Hepatocyte (in vitro differentiated cells): Measurements from ENCODE around the gene SP2. TPM values are rescaled to one million over a fixed set of nuclear protein-coding genes. Genes with fewer than 3 reads are reported as not detected.

Source experiments
- DNase-seq: peaks from one replicate; pipeline ENCODE4 v3.0.0-alpha.2; 2016; ENCODE audit warnings: low spot score
- H2AFZ ChIP-seq: fragments of 200-600 bp; sonication (generic); 2 replicates; pipeline ENCODE4 v1.6.0; 2016; ENCODE audit warnings: antibody characterized with exemption, mild to moderate bottlenecking
- H3K27ac ChIP-seq: fragments of 200-600 bp; sonication (generic); 2 replicates; pipeline ENCODE4 v1.5.1; 2016; ENCODE audit warnings: mild to moderate bottlenecking
- H3K27me3 ChIP-seq: fragments of 200-600 bp; sonication (generic); 2 replicates; pipeline ENCODE4 v1.6.1; 2016
- H3K36me3 ChIP-seq: fragments of 200-600 bp; sonication (generic); replicated peaks from 2 replicates; pipeline ENCODE4 v1.5.1; 2016; ENCODE audit warnings: low read depth; ENCODE audit not compliant: insufficient read depth
- H3K4me1 ChIP-seq: fragments of 200-600 bp; sonication (generic); 2 replicates; pipeline ENCODE4 v1.5.1; 2016; ENCODE audit warnings: mild to moderate bottlenecking, moderate library complexity; ENCODE audit not compliant: insufficient read depth
- H3K4me2 ChIP-seq: fragments of 200-600 bp; sonication (generic); 2 replicates; pipeline ENCODE4 v1.6.0; 2016
- H3K4me3 ChIP-seq: fragments of 200-600 bp; sonication (generic); 2 replicates; pipeline ENCODE4 v1.5.1; 2016; ENCODE audit warnings: mild to moderate bottlenecking
- H3K79me2 ChIP-seq: fragments of 200-600 bp; sonication (generic); 2 replicates; pipeline ENCODE4 v1.6.0; 2017; ENCODE audit warnings: mild to moderate bottlenecking
- H3K9me2 ChIP-seq: fragments of 200-600 bp; sonication (generic); replicated peaks from 2 replicates; pipeline ENCODE4 v1.6.0; 2017; ENCODE audit warnings: mild to moderate bottlenecking; ENCODE audit not compliant: insufficient read depth
- H3K9me3 ChIP-seq: fragments of 200-600 bp; sonication (generic); 2 replicates; pipeline ENCODE4 v1.5.1; 2016; ENCODE audit warnings: low read depth, mild to moderate bottlenecking
- H4K20me1 ChIP-seq: fragments of 200-600 bp; sonication (generic); 2 replicates; pipeline ENCODE4 v1.6.0; 2016; ENCODE audit warnings: mild to moderate bottlenecking; ENCODE audit not compliant: insufficient read depth, poor library complexity, severe bottlenecking
- CTCF ChIP-seq: fragments of 200-600 bp; sonication (generic); IDR thresholded peaks from 2 replicates; pipeline ENCODE4 v1.5.1; 2016; ENCODE audit warnings: antibody characterized with exemption, mild to moderate bottlenecking; ENCODE audit not compliant: poor library complexity
- EZH2 ChIP-seq: fragments of 200-600 bp; sonication (generic); IDR thresholded peaks from 2 replicates; pipeline ENCODE4 v1.6.1; 2016; ENCODE audit warnings: antibody characterized with exemption, mild to moderate bottlenecking, borderline replicate concordance
- EZH2phosphoT487 ChIP-seq: fragments of 200-600 bp; sonication (generic); IDR thresholded peaks from one replicate; pipeline ENCODE4 v1.6.1; 2018; ENCODE audit warnings: antibody characterized with exemption, mild to moderate bottlenecking, low read depth, moderate library complexity; ENCODE audit not compliant: unreplicated experiment, severe bottlenecking
- WGBS: methylation state at CpG from one replicate; pipeline ENCODE4 v1.1.6; 2016; ENCODE audit warnings: low lambda C conversion rate; ENCODE audit errors: missing lambda C conversion rate; 5-methylcytosine and 5-hydroxymethylcytosine counted together
- polyA plus RNA-seq: library from polyadenylated mRNA; unstranded; fragments of >200 nt; fragmentation: Nextera tagmentation; extraction: Ambion mirVana; gene quantifications from 2 replicates; pipeline ENCODE4 v1.2.1, GENCODE V29; 2016
- total RNA-seq: library from RNA; depleted of rRNA; stranded (reverse); fragments of >200 nt; gene quantifications from 2 replicates; pipeline ENCODE4 v1.2.3, GENCODE V29; 2014

The SP2 gene
- total and polyA plus RNA-seq, 2 experiments from 2014 or later, result 1.5 to 10.6 TPM

- DNase-seq, result no peak
- peak overlapping the region; percentile 45 for H2AFZ ChIP-seq
- peaks cover 17% of the 10 kb centered on the region for H3K79me2 ChIP-seq
- H3K4me2 ChIP-seq, result peak overlapping the region; percentile 72
- TF ChIP-seq EZH2phosphoT487 (no peak), EZH2 (no peak), CTCF (no peak)
- no peaks in the 10 kb centered on the region for H3K36me3 ChIP-seq
- no peaks in the 10 kb centered on the region for H3K9me3 ChIP-seq
- H3K4me3 ChIP-seq, result no peak overlapping the region
- 51% methylated on average over 15 of the region's 15 CpGs for WGBS
- peaks cover 43% of the 10 kb centered on the region for H3K4me1 ChIP-seq
- no peaks in the 10 kb centered on the region for H3K27me3 ChIP-seq
- H3K9me2 ChIP-seq, result no peaks in the 10 kb centered on the region
- no peaks in the 10 kb centered on the region for H4K20me1 ChIP-seq
- H3K27ac ChIP-seq, result peak overlapping the region; percentile 13
Observed at GRCh38 chr17:47969930-47970724, 74.1 kb downstream of the SP2 start.

DNA sequence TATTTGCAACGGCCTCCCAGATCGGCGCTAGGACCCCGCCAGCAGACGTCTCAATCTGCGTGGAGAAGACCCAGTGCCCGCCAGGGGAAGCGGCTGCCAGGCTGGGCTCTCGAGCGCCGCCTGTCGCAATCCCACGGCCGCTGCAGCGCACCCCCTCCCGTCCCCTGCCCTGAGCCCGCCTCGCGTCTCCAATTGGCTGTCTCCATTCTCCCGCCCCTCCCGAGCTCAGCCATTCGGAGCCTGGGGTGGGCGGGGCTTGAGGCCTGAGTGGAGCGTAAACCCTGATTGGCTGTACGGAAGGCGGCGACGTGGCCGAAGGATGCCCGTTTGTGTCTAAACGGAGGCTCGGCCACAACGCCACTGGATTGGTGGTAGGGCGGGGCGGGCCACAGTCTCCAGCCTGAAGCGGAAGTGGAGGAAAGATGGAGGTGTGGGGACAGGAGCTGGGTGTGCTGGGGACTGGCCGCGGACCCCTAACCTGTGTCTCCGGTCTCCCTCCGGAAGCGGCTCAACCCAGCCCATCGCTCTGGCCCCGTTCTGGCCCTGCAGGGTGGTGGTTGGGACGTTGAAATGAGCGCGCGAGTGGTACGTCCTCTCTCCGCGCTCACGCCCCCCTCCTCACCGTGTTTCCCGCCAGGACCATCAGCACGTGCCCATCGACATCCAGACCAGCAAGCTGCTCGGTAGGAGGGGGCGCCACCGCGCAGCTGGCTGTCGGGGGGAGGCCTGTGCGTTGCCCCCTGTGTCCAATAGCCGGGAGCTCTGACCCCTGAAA lies 74.9 kb downstream of the SP2 start, which contains the start of gene CDK5RAP3:
CDK5RAP3 (plus strand) TSS at position 389 of the 775 bp plus-strand sequence; CDS start at position 423, 34 bp downstream.
- Histone ChIP-seq H3K36me3 (no peaks in the 10 kb centered on the region), H3K27me3 (no peaks in the 10 kb centered on the region), H3K27ac (peak within 1 kb of the TSS; percentile 62), H3K4me2 (peak within 1 kb of the TSS; percentile 92), H3K9me2 (no peaks in the 10 kb centered on the region), H3K79me2 (peaks cover 17% of the 10 kb centered on the region), H3K4me1 (peaks cover 36% of the 10 kb centered on the region), H3K9me3 (no peaks in the 10 kb centered on the region), H2AFZ (peak within 1 kb of the TSS; percentile 45), H3K4me3 (peak within 1 kb of the TSS; percentile 34), H4K20me1 (no peaks in the 10 kb centered on the region)
- DNase-seq, result peak; percentile 100
- TF ChIP-seq EZH2, result no peak
- TF ChIP-seq CTCF, result peak; percentile 87
- WGBS, result 2% methylated on average over 61 of the region's 62 CpGs

GRCh38 chr17:47973541-47973940 lies 77.5 kb downstream of the SP2 start:
- no peaks in the 10 kb centered on the region for H3K27me3 ChIP-seq
- peaks cover 16% of the 10 kb centered on the region for H3K4me1 ChIP-seq
- no peak overlapping the region for H3K4me3 ChIP-seq
- H3K79me2 ChIP-seq, result peaks cover 17% of the 10 kb centered on the region
- no peak for DNase-seq
- no peak overlapping the region for H3K27ac ChIP-seq
- H4K20me1 ChIP-seq, result no peaks in the 10 kb centered on the region
- H3K9me2 ChIP-seq, result no peaks in the 10 kb centered on the region
- no peak overlapping the region for H3K4me2 ChIP-seq
- H2AFZ ChIP-seq, result no peak overlapping the region
- no peaks in the 10 kb centered on the region for H3K36me3 ChIP-seq
- 98% methylated on average over 8 of the region's 8 CpGs for WGBS
- TF ChIP-seq CTCF (no peak), EZH2 (no peak), EZH2phosphoT487 (no peak)
- H3K9me3 ChIP-seq, result no peaks in the 10 kb centered on the region
